Measurements from ENCODE around the gene SMAD3. TPM values are rescaled to one million over a fixed set of nuclear protein-coding genes. Genes with fewer than 3 reads are reported as not detected.

The SMAD3 gene
- total and polyA plus RNA-seq, 2 of the 4 experiments (the other 2 are of a cell fraction) = 71.0 to 177 TPM

DNA sequence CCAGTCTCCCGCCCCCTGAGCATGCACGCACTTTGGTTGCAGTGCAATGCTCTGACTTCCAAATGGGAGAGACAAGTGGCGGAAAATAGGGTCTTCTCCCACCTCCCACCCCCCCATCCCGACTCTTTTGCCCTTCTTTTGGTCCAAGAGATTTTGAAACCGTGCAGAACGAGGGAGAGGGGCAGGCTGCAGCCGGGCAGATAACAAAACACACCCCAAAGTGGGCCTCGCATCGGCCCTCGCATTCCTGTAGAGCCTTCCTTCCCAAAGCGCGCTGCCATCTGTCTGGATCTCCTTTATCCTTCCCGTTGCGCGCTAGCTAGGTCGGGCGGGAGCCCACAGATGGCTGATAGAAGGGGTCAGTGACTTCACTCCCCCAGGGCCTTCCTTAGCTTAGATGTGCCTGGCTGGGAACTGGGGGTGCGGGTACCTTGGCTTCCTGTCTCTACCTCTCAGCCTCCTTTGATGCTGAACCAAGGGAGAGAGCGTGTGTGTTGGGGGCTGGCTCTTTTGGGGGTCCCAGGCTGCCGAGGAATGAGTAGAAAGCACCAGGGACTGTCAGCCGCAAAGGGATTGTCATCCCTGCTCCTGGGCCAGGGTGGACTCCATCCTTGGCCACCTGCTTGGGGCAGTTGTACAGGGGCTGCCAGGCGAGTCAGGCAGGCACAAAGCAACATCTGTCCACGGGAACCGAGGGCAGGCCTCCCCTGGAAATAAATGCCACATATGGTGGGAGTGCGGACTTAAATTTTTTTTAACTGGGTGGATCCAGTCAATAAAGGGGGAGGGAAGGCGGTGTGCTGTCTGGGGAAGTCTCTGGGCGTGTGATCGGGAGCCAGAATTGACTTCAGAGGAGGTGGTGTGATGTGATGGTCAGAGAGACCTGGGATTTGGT is 1.8 kb downstream of the SMAD3 start:
- no TSS peak for BruUV-seq (replicated peaks)
- H3K14ac ChIP-seq (replicated peaks; ENCODE audit: low read depth, low read length) = peak overlapping the region; percentile 88
- TF ChIP-seq MXI1 (IDR thresholded peaks at IDR 0.05; ENCODE audit: borderline replicate concordance, low read depth, low read length) (no peak; the same call in 1 of the 2 replicates), CHD1 (IDR thresholded peaks at IDR 0.05; ENCODE audit: low read depth, low read length) (peak; percentile 82), RFX5 (IDR thresholded peaks at IDR 0.05; ENCODE audit: low read depth, low read length) (no peak), RAD21 (IDR thresholded peaks at IDR 0.05; ENCODE audit: low read length) (peak; percentile 29), MAZ (IDR thresholded peaks at IDR 0.05; ENCODE audit: borderline replicate concordance, low read depth, low read length) (peak; percentile 19; the same call in 1 of the 2 replicates), POLR2A (IDR thresholded peaks at IDR 0.05; ENCODE audit: low read depth, low read length) (0 out of 2 replicates have a peak, but pooled peaks have one; percentile 66), BHLHE40 (IDR thresholded peaks at IDR 0.05; ENCODE audit: low read depth, low read length) (no peak)
- TF ChIP-seq, protein P1, sequence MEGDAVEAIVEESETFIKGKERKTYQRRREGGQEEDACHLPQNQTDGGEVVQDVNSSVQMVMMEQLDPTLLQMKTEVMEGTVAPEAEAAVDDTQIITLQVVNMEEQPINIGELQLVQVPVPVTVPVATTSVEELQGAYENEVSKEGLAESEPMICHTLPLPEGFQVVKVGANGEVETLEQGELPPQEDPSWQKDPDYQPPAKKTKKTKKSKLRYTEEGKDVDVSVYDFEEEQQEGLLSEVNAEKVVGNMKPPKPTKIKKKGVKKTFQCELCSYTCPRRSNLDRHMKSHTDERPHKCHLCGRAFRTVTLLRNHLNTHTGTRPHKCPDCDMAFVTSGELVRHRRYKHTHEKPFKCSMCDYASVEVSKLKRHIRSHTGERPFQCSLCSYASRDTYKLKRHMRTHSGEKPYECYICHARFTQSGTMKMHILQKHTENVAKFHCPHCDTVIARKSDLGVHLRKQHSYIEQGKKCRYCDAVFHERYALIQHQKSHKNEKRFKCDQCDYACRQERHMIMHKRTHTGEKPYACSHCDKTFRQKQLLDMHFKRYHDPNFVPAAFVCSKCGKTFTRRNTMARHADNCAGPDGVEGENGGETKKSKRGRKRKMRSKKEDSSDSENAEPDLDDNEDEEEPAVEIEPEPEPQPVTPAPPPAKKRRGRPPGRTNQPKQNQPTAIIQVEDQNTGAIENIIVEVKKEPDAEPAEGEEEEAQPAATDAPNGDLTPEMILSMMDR (conservative IDR thresholded peaks at IDR 0.05; ENCODE audit: low read depth, low read length) = no peak
- DNase-seq (peak; percentile 39), ATAC-seq (ENCODE audit: low read depth) (no peak)
- WGBS, 2 experiments (ENCODE audit: extremely low coverage in 2 of 2, insufficient read length in 1 of 2) = 0% methylated on average over 5 of the region's 28 CpGs; no CpG with 5 or more reads in 1 of the 2 experiments
- peaks cover 60% of the 10 kb centered on the region for H4K20me1 ChIP-seq (ENCODE audit: insufficient read depth, low read length)
- peaks cover 11% of the 10 kb centered on the region for H3K9me1 ChIP-seq (ENCODE audit: insufficient read depth, low read length)
- H3K23ac ChIP-seq (ENCODE audit: low read depth, low read length) = peak overlapping the region; percentile 83
- in situ Hi-C loops (cut with MboI; ENCODE audit: low sequenced_read_pairs) = loop anchor here (5.0 to 10.0 kb wide), 2 partner anchors 115 to 368 kb away; no protein-coding TSS in a partner anchor
- H3K27ac ChIP-seq (ENCODE audit: insufficient read depth, low read length) = peak overlapping the region; percentile 92
- peak overlapping the region; percentile 16 for H4K5ac ChIP-seq (ENCODE audit: low read depth, low read length)
- H3K27me3 ChIP-seq (ENCODE audit: control insufficient read depth, insufficient read depth, low read length) = no peaks in the 10 kb centered on the region
- H2AK5ac ChIP-seq (ENCODE audit: low read depth, low read length) = peak overlapping the region; percentile 85
- CTCF ChIA-PET = no interaction called here
- intact Hi-C loops (cut with micrococcal nuclease) = loop anchor here (5.0 to 10.0 kb wide), 3 partner anchors 60 to 768 kb away; no protein-coding TSS in a partner anchor
- peak overlapping the region; percentile 84 for H2BK5ac ChIP-seq (ENCODE audit: low read depth, low read length, poor library complexity, severe bottlenecking)
- H2BK15ac ChIP-seq (ENCODE audit: low read depth, low read length) = peak overlapping the region; percentile 8; the same call in 1 of the 3 replicates
- H2AK9ac ChIP-seq (replicated peaks; ENCODE audit: low read depth, low read length, poor library complexity) = peak overlapping the region; percentile 97
- peak overlapping the region; percentile 80 for H2BK120ac ChIP-seq (ENCODE audit: low read depth, low read length)
- peak overlapping the region; percentile 79 for H4K91ac ChIP-seq (ENCODE audit: insufficient read depth, low read depth, low read length)
- peak overlapping the region; percentile 22 to 44 for H4K8ac ChIP-seq (ENCODE audit: low read depth in 2 of 2, low read length in 2 of 2)
- H3K56ac ChIP-seq (ENCODE audit: extremely low read depth, insufficient read depth, low read length) = peak overlapping the region; percentile 89
- no peaks in the 10 kb centered on the region for H3K9me3 ChIP-seq (ENCODE audit: control insufficient read depth, insufficient read depth, low read length)
- peak overlapping the region; percentile 94 for H3K9ac ChIP-seq (ENCODE audit: low read depth, low read length)
- H3K79me1 ChIP-seq (ENCODE audit: low read depth in 1 of 2, low read length in 2 of 2) = peaks cover 0 to 25% of the 10 kb centered on the region in 2 experiments; a peak in 2 of 4 replicates
- peak overlapping the region; percentile 89 for H3K4ac ChIP-seq (ENCODE audit: low read depth, low read length)
- H2BK20ac ChIP-seq (ENCODE audit: low read depth, low read length) = peak overlapping the region; percentile 42; the same call in 1 of the 2 replicates
- peaks cover 25% of the 10 kb centered on the region for H3K36me3 ChIP-seq (ENCODE audit: control insufficient read depth, insufficient read depth, low read length)
- dilution Hi-C loops (cut with HindIII; ENCODE audit: low sequenced_read_pairs, unreplicated experiment) = no loop called here
- peak overlapping the region; percentile 73 for H3K18ac ChIP-seq (ENCODE audit: low read depth, low read length)
- H3K4me2 ChIP-seq (ENCODE audit: low read depth, low read length) = peak overlapping the region; percentile 97
- POLR2A ChIA-PET (ENCODE audit: unreplicated experiment) = interaction anchor here (0.6 to 1.1 kb wide), 3 partner anchors 19 to 84 kb away, joined by 3 to 4 read pairs (median 3); no protein-coding TSS in a partner anchor
- H2AFZ ChIP-seq (replicated peaks; ENCODE audit: low read length, poor library complexity) = peak overlapping the region; percentile 77
- H3K4me1 ChIP-seq (ENCODE audit: control insufficient read depth, insufficient read depth, low read length) = peaks cover 14% of the 10 kb centered on the region
- H3K4me3 ChIP-seq (ENCODE audit: insufficient read depth, low read depth, low read length) = peak overlapping the region; percentile 96
